CD4-positive, alpha-beta T cell treated with Interleukin-6 for 4 hours (primary cell): Measurements from ENCODE around the gene VMP1.

Experiments used
- DNase-seq: peaks from one replicate; pipeline ENCODE4 v3.0.0-alpha.2; 2020; ENCODE audit warnings: mixed read lengths

Gene VMP1

DNA sequence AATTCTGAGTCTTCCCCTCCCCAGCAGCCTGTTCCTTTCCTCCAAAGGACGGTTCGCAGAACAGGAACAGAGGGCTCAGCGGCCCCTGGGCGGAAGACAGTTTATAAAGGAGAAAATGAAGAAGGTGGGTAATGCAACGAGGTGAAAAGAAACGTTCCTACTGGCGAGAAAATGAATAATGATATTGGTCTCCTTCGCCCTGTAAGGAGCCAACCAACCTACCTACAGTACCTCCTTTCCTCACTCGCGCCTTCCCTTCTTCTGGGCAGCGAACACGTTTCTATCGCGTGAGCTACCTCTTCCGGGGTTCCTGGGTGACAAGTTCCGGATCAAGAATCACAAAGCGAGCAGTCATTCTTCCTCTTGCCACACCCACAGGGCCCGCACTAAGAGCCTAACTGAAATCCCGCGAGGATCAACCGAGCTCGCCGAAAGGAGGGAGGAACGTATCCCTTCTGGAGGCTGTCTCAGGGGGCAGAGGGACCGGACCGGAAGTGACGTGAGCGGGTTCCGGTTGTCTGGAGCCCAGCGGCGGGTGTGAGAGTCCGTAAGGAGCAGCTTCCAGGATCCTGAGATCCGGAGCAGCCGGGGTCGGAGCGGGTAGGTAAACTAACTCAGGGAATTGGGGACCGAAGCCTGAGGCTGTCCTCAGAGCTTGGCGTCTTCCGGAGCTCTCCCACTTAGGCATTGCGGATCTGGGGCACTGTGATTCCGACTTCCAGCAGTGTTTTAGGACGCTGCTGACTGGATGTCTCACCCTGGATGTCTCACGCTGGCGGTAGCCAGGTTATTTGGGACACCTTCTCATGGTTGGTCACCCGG is at the start of gene VMP1, which contains the start of gene PTRH2:
Gene VMP1, plus strand, starts transcription at position 506 of the 822 bp plus-strand sequence. CDS start 23,793 bp downstream, outside the sequence.
Gene PTRH2, minus strand, starts transcription at position 282 of the 822 bp plus-strand sequence. CDS start 9,452 bp downstream, outside the sequence.
- peak; percentile 83 for DNase-seq

DNA sequence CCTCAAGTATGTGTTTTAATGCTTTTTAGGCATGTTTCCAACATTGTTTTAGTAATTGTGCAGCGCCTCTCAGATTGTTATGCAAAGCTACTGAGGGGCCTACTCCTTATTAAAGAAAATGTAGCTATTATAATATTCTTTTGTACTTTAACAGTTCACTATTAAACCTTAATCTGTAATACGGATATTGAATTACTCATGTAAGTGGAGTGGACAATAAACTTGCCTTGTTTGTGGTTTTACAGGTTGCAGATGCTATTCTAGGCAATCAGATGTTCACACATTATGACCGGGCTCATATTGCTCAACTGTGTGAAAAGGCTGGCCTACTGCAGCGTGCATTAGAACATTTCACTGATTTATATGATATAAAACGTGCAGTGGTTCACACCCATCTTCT is 41.2 kb upstream of the VMP1 start:
- DNase-seq, result no peak

DNA sequence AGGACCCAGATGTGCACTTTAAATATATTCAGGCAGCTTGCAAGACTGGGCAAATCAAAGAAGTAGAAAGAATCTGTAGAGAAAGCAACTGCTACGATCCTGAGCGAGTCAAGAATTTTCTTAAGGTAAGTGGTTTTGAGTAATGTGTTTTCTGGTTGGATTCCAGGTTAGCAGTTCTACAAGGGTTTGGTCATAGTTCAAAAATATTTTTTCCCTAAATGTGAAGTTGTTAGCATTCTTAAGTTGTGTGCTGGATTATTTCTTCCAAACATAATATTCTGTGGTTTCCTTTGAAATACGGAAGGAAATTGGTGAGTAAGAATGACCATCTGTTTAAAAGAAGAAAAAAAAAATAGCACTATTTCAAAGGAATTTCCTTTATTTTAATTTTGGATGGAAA is 38.6 kb upstream of the VMP1 start:
- no peak for DNase-seq

DNA sequence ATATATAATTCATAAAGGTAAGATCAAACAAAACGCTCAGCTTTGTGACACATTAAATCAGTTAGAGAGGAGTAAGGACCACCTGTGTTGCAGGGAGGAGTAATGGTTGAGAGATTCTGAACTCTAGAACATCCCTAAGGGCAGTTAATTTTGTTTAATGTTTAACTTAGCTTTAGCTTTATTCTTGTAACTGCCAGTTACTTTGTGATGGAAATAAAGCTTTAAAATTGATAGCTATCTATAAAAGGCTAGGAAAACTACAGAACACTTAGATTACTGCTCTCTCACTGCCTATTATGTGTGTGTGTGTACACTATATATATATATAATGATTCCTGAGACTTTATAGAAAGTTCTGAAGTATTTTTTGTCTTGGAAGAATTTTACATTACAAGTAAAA is 38.0 kb upstream of the VMP1 start:
- DNase-seq, result no peak

DNA sequence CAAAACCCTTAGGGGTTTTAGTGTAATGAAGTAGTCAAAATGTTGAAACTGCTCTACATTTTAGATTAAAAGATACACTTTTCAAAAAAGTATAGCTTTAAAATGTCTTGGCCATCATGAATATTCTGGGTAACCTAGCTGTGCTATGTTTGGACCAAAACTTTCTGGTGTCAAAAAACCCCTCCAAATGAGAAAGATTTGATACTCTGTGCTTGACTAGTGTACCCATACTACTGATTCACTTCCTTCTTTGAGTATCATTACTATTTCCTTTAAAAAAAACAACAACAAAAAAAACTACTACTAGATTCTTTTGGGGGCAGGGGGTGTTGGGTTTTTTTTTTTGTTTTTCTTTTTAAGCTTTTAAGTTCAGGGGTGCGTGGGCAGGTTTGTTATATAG is 37.5 kb upstream of the VMP1 start:
- DNase-seq, result no peak

DNA sequence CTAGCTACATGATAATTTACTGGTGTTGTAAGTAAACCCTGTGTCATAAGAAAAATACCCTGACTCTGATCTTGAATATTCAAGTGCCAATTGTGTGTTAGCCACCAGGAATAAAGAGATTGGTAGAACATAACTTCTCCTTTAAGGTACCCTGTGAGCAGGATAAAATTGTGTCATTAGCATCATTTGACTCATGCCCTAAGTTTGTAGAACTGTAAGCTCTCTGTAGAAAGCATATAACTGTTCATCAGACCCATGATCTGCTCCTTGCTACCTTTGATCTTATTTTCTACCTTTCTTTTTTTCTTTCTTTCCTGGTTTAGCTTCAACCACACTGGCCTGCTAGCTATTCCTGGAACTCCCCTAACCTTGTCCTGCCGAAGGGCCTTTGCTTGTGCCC is 36.1 kb upstream of the VMP1 start:
- no peak for DNase-seq

DNA sequence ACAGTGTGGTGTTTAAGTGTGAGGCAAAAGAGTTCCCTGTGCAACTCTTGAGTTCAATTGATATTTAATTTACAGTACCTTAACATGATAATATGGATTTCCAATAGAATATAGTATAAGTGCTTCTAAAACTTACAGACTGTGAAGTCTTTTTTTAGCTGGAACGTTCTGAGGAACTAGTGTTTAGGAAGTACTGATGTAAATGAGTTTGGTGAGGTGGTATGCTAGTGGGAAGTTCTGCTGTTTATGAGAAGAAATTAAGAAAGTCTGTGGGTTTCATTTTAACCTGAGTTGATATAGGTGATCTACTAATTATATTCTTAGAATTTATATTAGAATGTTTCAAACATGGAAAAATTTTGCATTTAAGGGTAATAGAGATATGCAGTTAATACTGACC is 32.2 kb upstream of the VMP1 start:
- DNase-seq, result no peak

DNA sequence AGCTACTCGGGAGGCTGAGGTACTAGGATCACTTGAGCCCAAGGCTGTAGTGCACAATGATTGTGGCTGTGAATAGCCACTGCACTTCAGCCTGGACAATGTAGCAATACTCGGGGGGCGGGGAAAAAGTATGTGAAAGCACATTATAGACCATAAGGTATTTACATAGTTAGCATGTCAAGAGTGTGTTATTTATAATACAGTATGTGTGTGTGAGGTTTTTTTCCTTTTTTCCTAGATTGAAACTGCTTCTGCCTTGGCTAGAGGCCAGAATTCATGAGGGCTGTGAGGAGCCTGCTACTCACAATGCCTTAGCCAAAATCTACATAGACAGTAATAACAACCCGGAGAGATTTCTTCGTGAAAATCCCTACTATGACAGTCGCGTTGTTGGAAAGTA is 30.7 kb upstream of the VMP1 start:
- no peak for DNase-seq

DNA sequence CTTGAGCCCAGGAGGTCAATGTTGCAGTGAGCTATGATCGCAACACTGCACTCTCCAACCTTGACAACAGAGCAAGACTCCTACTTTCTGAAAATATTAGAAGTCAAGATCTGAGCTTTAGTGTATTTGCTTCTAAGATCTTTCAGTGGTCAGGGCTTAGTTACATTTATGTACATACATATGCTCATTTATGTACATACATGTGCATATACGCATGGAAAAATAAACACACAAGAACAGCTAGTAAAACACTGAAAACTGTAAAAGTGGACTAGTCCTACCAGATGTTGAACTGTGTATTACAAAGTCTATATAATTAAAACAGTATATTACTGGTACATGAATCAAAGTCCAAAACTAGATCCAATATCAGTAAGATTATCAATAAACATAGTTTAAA is 28.5 kb upstream of the VMP1 start:
- no peak for DNase-seq

DNA sequence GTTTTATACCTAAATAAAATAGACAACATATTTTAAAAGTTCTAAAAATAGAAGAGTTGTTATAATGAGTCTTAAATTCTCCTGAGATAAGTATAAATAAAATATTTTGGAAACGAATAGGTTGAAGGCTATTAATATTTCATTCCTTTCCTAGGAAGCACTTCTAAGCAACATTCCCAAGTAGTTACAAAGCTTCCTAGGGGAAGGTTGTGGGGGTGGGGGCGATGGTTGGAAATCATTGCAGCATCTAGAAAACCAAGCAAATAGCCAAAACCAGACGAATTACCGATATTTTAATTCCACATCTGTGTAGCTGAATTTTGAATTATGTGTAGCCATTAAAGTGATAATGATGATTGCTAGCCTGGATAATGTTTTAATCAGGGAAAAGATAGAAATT is 27.1 kb upstream of the VMP1 start:
- DNase-seq, result no peak

DNA sequence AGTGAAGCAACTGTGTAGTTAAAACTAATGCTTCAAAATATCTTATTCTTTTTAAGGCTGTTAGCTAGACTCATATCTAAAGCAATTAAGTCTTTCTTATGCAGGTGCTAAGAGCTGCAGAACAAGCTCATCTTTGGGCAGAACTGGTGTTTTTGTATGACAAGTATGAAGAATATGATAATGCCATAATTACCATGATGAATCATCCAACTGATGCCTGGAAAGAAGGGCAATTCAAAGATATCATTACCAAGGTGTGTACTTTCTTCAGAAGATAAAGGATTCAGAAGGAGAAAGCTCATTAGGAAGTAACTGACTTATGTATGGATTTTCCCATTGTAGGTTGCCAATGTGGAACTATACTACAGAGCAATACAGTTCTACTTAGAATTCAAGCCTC is 24.2 kb upstream of the VMP1 start:
- no peak for DNase-seq

DNA sequence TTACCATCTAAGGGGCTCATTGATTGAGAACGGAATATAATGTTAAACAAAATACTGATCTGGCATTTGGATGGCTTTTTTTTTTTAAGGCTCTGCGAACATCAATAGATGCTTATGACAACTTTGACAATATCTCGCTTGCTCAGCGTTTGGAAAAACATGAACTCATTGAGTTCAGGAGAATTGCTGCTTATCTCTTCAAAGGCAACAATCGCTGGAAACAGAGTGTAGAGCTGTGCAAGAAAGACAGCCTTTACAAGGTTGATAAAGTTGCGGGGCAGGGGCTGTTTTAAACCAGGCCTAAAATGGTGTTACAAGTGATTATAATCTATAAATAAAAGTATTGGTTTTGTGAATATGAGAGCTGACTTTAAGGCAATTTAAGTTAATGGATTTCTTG is 22.5 kb upstream of the VMP1 start:
- no peak for DNase-seq

DNA sequence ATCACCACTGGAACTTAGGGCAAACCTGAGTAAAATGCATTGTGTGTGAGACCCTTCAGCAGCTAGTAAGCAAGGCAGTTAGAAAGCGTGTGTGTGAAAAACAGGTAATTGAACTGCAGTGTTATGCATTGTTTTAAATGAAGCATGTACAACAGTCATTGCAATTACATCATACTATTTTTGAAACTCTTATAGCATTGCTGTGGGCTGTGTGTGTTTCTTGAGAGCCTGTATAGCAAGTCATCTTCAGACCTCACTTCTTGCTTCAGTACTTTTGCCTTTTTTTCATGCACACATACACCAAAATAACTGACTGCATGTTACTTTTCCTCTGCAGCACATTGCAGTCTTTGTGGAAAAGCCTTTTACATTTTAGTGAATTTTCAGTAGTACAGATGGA is 19.4 kb upstream of the VMP1 start:
- no peak for DNase-seq

DNA sequence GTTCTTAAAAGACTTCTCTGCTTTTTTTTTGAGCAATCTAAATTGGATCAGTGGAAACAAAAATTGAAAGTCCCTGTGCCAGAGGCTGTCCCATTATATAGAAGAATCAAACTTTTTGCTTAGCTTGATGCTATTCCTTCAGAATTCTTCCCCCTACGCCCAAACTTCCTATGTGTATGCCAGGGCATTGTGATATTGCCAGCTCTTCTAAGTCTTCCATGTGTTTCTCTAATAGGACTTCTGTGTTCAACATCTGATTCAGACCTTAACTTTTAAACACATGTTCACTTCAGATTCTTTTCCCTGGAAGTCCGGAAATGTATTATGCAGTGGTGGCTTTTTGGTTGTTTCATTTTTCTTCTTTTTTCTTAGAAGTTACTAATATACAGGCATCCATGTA is 19.0 kb upstream of the VMP1 start:
- no peak for DNase-seq

DNA sequence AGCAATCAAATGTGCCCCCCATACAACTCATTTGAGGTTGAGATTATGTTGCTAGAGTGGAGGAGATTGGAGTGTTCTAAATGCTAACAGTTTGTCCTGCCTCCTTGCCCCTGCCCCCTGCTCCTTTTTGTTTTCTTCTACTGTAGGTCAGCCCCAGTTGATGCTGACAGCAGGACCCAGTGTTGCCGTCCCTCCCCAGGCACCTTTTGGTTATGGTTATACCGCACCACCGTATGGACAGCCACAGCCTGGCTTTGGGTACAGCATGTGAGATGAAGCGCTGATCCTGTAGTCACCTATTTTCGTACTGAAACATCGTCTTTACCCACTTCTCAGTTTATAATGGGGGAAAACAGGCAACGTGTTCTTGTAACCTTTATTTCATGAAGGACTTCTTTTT is 13.9 kb upstream of the VMP1 start:
- DNase-seq, result no peak

DNA sequence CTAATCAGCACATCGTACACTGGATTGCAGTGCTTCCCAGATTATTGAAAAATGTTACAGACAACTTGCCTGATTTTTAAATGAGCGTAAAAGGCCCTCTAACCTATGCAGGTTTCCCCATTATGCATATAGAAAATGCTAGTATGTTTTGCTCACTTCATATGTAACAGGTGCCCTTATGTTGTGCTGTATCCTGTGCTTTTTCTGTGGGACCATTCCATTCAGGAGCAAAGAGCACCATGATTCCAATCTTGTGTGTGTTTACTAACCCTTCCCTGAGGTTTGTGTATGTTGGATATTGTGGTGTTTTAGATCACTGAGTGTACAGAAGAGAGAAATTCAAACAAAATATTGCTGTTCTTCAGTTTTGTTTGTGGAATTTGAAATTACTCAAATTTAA is 13.1 kb upstream of the VMP1 start:
- no peak for DNase-seq

DNA sequence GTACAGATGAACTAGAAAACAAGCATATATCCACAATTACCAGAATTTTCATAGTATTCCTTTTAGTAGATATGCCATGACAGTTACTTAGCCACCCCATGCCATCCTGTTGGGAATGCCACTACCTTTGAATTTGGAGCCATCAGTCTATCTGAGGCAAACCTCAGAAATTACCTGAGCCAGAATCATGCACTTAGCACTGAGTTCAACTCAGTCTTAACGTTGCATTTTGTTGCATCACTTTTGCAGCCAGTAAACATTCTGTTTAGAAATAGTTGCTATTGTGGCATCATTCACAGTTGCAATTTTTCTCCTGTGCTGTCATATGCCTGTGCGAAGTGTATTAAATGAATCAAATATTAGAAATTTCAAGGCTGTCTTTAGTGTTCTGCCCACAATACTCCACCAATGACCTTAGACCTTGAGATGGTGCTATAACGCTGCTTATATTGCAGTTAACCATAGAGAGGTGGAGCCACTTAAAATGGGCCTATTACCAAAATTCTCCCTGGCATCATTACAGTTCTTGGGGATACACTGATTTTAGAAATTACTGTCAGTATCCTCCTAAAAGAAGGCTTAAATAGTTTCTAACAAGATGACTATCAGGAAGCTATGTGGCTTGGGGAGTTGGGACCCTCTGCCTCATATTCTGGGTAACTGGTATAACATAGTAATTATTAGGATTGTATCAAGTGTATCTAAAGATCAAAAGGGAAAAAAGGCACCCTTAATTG is 11.3 kb upstream of the VMP1 start:
- no peak for DNase-seq

DNA sequence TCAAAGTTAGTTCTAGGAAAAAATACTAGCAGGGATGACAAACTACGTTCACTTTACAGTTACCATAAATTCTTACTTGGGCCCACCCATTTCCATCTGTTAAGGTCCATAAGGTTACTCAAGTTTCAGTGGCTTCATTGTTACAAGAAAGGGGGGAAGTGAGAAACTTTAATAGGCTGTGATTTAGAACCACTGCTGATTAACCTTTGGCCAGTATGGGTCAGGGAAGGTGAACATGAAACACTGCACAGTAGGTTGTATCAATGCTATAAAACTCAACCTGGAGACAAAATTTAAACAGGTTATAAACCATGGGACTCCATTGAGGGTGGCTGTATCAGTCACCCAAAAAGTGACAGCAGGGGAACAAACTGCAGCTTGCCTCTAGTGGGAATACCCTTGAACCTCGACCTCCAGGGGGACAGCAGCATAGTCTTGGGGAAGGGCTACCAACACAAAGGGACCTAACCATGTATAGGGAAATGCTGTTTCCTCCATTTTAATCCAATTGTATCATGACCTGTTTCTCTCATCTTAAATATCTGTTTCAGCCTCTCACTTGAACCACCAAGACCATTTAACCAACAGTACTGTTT is 10.7 kb upstream of the VMP1 start:
- no peak for DNase-seq

DNA sequence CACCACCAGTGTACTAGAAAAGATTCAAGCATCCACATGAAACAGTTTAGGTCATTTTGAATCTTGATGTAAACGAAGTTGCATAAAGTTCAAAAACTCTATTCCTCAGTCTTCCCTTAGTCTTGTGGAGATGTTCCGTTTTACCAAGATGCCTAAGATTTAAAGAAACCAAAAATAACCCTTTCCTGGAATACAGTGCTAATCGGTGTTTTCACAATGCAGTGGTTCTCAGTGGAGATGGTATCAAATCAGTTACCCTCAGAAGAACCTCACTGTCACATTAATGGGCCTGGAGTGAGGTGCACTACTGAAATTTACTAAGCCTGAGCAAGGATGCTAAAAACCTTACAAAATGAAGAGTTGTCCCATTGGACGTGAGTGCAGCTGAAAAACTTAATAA is 9.3 kb upstream of the VMP1 start:
- no peak for DNase-seq

DNA sequence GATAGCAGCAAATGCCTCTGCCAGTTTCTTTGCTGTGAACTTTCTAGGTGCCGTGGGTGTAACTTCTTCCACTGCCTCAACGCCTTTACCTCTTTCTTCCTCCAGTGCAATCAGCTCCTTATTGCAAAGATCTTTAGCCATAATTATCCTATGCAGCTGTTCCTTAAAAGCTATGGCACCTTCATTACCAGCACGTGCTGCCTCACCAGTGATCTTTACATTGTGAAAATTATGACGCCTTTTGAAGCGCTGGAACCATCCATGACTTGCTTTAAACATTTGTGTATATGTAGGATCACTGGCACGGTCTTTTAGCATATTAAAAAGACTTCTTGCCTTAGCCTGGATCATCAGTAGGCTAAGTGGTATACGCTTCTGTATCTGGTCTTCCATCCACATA is 8.2 kb upstream of the VMP1 start:
- DNase-seq, result no peak

DNA sequence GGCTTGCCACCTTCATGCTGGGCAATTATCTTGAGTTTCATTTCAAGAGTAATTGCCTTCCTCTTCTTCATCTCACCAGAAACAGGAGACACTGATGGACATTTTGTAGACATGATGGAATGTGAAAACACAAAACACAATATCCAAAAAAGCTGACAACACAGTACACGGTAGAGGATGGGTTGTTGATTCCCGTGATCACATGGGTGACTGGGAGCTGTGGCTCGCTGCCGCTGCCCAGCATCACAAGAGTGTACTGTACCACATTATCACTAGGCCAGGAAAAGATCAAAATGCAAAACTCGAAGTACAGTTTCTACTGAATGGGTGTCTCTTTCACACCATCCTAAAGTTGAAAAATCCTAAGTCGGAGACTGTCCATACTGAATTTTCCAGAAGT is 7.7 kb upstream of the VMP1 start:
- DNase-seq, result no peak

DNA sequence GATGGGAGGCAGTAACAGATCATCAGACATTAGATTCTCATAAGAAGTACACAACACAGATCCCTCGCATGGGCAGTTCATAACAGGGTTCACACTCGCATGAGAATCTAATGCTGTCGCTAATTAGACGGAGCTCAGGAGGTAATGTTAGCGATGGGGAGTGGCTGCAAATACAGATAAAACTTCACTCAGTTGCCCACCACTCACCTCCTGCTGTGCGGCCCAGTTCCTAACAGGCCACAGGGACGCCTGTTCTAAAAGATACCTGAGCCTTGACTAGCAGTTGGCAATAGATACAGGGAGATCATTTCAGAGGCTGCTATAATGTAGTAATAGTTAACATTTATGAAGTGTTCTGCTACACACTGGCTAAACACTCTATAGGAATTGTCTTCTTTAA is 5.2 kb upstream of the VMP1 start:
- DNase-seq, result no peak

DNA sequence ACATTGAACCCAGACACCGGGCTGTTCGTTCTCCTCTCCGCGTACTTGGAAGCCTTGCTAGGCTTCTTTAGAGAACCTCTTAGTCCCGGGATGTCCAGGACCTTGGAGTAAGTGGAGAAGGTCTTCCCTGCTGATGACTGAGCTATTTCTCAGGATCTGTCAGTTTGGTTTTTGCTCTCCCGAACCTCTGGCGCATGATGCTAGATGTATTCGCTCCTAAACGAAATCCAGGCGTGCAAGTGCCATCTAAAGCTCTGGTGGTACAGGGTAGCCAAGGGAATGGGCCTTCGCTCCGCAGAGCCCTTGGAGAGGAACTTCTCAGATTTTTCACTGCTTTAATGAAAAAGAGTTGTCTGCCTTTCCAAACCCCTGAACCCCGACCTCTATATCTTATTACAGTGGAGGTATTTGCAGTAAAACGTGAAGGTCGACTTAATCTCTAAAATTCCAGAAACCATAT is 547 bp downstream of the VMP1 start:
- peak; percentile 2 for DNase-seq

DNA sequence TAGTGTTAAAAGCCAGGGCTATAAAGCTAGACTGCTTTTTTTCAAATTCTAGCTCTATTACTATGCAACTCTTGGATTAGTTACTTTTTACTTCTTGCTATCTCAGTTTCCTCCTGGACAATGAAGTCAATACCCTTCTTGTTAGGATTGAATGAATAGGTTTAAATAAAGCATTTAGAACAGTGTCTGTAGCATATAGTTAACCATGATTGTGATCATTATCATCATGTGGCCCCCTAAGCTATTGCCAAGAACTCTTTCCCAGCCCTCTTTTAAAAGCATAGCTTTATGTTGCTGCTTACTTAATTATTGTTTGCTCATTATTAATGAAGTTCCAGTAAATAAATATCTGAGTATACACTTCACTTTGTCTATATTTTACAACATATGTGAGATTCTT is 4.5 kb downstream of the VMP1 start:
- DNase-seq, result no peak
